GM19238 (cell line): ENCODE data around the gene FHL3.

Experiments
- DNase-seq: peaks from one replicate; pipeline ENCODE4 v3.0.0; 2011; ENCODE audit warnings: low spot score; ENCODE audit not compliant: insufficient read length

The FHL3 gene

GRCh38 chr1:38013227-38013622 lies 7.9 kb upstream of the FHL3 start:
- DNase-seq = no peak

DNA sequence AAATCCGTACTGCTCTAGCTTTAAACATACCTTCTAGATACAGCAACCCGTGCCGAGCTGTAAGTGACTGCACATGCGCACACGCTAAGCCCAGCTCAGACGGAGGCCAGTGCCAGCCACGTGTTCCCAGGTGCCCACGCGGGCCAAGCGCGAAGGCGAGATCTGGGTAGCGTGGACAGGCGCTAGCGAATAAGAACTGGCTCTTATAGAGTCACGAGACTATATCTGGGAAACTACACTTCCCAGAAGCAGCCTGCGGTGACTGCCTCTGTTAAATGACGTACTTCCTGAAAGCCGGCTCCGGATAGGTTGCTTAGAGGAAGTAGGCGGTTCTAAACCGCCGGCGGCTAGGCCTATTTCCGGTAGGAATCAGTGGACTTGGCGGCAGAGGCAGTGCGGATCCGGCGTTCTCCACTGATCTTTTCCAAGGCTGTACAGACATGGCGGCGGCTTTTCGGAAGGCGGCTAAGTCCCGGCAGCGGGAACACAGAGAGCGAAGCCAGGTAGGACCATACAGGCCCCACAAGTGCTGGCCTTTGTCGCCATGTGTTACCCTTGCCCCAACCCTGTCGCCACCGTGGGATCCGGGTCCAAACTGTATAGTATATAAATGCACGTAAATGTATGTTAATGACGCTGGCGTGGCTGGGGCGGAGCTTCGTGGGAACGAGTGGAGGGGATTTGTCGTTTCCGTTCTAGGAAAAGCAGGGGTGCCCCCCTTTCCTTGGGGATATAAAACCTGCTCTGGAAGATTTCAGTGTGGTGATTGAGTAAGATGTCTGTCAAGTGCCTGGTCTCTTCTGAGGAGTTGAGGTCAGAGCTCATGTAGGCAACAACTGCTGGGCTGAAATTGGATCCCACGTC lies 7.3 kb upstream of the FHL3 start, which contains the start of gene UTP11:
TSS of gene UTP11 (plus strand) at position 372 of the 864 bp plus-strand sequence. CDS start at position 441, 69 bp downstream.
- peak; percentile 90 for DNase-seq

DNA sequence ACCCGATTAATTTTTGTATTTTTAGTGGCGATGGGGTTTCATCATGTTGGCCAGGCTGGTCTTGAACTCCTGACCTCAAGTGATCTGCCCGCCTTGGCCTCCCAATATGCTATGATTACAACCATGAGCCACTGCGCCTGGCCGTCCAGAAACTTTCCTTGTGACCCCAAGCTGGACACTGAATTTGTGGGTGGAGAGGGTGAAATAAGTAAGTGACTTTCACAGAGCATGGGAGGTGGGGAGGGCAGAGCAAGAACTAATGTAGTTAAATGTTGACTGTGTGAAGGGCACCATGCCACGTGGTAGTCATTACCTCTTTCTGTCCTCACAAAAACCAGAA lies 4.5 kb upstream of the FHL3 start:
- no peak for DNase-seq

GRCh38 chr1:38009088-38009840 lies 4.0 kb upstream of the FHL3 start:
- DNase-seq = no peak

- no peak for DNase-seq
Observed at GRCh38 chr1:38006008-38006828, 904 bp upstream of the FHL3 start.

GRCh38 chr1:38004284-38005108 lies 818 bp downstream of the FHL3 start:
- no peak for DNase-seq

DNA sequence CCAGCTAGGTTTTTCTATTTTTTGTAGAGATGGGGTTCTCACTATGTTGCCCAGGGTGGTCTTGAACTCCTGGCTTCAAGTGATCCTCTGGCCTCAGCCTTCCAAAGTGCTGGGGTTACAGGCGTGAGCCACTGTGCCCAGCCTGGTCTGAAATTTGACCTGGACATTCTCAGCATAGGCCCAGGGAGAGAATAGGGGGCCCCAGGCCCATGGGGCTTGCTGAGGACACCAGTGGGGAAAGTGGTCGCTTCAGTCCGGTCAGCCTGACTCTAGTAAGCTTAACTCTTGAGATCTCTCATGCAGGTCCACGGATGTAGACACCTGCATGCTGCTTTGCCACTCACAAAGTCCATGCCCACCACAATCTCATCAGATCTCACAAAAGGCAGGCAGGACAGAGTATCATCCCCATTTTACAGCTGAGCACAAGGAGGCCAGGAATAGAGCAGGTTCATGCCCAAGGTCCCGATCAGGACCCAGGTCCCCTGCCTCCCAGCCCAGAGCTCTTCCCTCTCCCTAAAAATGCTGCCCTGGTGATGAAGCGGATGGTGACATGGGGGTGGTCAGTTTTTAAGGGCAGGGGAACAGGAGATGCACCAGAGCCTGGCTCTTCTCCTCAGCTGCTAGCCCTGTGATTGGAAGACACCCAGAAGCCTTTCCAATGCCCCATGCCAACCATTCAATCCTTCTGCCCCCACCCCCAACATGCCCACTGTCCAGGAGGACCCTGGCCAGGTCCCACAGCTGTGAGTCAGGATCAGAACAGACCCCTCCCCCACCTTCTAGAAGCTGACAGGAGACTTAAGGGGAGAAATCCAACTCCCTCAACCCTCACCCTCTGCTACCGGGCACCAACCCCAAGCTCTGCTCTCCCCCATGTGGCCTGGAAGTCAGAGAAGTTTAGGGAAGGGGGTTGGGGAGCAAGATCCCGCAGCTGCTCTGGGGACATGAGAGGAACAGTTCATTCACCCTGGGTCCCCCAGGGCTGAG lies 1.8 kb downstream of the FHL3 start:
- no peak for DNase-seq

GRCh38 chr1:38000529-38001455 lies 4.5 kb downstream of the FHL3 start:
- no peak for DNase-seq

DNA sequence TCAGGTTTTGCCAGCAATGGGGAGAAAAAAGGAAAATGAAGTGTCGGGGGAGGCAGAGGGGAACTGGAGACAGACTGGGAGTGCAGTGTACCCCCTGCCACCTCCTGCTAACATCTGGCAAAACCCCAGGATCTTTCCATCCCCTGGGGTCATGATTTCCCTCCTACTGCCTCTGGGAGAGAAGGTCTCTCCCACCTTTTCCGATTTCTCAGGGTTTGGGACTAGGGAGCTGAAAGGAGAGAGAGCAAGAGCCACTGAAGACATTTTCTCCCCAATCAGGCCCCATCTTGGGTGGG lies 5.1 kb downstream of the FHL3 start:
- no peak for DNase-seq

GRCh38 chr1:37999430-38000232 lies 5.7 kb downstream of the FHL3 start:
- no peak for DNase-seq

- no peak for DNase-seq
Observed at GRCh38 chr1:37998913-37999429, 6.3 kb downstream of the FHL3 start.

DNA sequence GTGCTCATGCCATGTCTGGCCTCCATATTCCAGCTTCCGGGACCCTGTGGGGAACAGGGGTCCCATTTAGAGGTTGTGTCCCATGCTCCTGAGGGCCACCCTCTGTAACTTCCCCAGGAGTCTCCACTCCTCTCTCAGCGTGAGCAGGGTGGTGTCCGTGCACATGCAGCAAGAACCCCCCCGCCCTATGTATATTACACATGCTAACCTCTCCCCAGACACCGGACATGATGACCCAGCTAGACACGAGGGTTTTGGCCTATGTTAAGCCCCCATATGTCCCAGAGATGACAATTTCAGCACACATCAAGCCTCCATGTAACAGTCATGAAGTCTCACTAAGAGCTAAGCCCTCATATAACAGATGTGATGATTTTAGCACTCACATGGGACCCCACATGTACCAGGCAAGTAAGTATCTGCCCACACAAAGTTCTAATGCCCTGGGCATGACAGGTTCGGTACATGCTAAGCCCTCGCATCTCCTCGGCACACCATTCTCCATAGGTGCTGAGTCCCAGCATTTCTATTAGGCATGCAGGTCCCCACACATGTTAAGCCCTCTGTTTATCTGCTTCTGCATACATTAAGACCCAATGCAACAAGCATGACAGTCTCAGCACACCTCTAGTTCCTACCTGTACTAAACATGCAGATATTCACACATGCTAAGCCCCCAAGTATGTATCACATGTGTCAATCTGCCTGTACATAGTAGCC lies 7.1 kb downstream of the FHL3 start:
- no peak for DNase-seq

GRCh38 chr1:37997256-37998088 lies 7.8 kb downstream of the FHL3 start:
- no peak for DNase-seq

DNA sequence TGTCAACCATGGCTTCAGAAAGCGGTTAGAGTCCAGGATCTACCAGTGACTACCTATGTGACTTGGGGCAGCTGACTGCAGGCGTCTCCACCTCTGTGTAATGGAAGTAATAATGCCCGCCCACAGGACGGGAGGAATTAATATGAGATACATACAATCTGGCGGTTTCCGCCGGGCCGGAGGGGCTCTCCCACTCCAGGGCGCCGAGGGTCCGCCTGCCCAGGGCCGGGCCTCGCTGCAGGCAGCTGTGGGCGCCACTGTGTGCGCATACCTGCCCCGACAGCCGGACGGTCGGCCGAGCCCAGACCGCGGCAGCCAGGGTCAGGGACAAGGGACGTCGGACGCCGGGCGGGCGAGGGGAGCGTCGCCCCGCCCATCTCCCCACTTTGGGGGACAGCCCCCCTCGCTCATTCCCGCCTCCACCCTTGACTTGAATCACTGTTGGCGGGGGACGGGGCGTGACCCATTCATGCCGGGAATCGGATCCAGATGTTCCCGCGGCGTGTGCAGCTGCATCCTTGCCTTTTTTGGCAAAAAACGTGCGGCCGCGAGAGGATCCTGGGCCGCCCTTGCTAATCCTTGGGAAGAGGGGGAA lies 9.5 kb downstream of the FHL3 start:
- no peak for DNase-seq

DNA sequence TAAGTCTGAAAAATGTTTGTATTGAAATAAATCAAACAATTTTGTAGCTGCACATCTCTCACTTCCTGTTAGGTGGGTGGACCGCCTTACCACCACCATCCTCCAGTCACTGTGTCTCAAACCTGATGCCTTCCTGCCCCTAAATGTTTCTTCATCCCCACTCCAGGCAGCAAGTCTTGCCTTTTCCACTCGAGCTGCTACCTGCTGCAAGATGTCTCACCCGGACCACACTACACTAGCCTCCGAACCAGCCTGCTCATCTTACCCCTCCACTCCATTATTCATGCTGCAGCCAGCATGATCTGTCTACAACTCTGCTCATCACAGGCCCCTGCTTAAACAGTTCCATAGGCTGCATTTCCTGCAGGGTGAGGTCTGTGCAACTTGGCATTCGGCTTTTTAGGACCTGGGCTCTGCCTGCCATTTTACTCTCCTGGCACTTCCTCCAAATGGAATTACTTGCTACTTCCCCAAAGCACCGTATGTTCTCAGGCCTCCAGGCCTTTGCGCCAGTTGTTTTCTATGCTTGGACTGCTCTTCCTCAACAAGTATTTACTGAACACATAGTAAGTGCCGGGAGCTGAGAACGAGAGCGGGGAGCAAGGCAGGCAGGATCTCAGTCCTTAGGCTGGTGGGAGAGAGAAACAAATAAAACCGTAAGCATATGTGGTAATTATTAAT lies 10.3 kb downstream of the FHL3 start:
- DNase-seq = no peak
